Measurements from ENCODE around the gene COL8A1.

COL8A1 gene

DNA sequence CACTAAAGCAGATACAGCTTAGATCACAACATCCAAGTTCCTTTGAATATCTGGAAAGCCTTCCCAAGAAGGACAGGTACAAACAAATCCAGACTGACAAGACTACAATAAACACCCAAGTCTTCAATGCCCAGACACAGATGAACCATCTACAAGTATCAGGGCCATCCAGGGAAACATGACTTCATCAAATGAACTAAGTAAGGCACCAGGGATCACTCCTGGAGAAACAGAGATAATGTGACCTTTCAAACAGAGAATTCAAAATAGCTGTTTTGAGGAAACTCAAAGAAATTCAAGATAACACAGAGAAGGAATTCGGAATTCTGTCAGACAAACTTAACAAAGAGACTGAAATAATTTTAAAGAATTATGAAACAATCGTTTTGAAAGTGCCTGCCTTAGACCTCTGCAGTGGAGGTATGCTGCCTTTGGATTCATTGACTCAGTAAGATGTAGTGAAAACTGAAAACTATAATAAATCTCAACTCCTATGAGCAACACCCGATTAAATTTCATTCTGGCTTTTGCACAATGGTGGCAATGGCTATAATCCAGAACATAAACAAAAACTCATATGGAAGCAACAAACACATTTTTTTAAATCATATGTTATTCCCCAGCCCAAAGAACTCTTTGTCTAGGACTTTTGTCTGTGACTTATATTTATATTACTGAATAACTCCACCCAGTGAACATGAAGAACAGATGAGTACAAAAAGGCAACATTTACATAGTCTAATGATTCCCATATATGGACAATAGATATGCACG, 12.6 kb upstream of the COL8A1 start:
- H3K27ac ChIP-seq (ENCODE audit: low read length) = no peak overlapping the region
- H3K9me3 ChIP-seq (ENCODE audit: control insufficient read depth, low read depth, low read length) = no peaks in the 10 kb centered on the region
- H3K4me3 ChIP-seq (ENCODE audit: low read length) = no peak overlapping the region
- H3K27me3 ChIP-seq (ENCODE audit: control insufficient read depth, insufficient read depth, low read length) = no peaks in the 10 kb centered on the region
- no peaks in the 10 kb centered on the region for H3K36me3 ChIP-seq (ENCODE audit: control insufficient read depth, low read depth, low read length)
- no peak overlapping the region for H3K9ac ChIP-seq (ENCODE audit: low read length)
- no peaks in the 10 kb centered on the region for H3K4me1 ChIP-seq (ENCODE audit: control insufficient read depth, low read depth, low read length)

DNA sequence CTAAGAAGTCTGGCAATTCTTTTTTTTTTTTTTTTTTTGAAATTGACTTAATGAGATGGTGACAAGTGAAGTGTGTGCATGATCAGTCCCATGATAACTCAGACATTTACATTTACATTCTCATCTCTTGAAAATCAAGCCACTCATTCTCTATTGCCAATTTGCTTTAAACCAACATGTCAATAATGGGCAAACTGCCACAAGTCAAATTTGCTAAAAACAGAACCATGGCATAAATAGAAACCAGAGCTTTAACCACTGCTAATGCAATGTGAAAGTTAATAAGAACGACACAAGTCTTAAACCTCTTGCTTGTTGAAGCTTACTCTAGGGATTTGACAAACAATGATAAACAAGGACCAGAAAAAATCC, 12.0 kb upstream of the COL8A1 start:
- H3K27ac ChIP-seq (ENCODE audit: low read length) = no peak overlapping the region
- H3K4me3 ChIP-seq (ENCODE audit: low read length) = no peak overlapping the region
- H3K4me1 ChIP-seq (ENCODE audit: control insufficient read depth, low read depth, low read length) = peaks cover under 1% of the 10 kb centered on the region
- no peaks in the 10 kb centered on the region for H3K36me3 ChIP-seq (ENCODE audit: control insufficient read depth, low read depth, low read length)
- H3K9me3 ChIP-seq (ENCODE audit: control insufficient read depth, low read depth, low read length) = no peaks in the 10 kb centered on the region
- H3K9ac ChIP-seq (ENCODE audit: low read length) = no peak overlapping the region
- H3K27me3 ChIP-seq (ENCODE audit: control insufficient read depth, insufficient read depth, low read length) = no peaks in the 10 kb centered on the region

DNA sequence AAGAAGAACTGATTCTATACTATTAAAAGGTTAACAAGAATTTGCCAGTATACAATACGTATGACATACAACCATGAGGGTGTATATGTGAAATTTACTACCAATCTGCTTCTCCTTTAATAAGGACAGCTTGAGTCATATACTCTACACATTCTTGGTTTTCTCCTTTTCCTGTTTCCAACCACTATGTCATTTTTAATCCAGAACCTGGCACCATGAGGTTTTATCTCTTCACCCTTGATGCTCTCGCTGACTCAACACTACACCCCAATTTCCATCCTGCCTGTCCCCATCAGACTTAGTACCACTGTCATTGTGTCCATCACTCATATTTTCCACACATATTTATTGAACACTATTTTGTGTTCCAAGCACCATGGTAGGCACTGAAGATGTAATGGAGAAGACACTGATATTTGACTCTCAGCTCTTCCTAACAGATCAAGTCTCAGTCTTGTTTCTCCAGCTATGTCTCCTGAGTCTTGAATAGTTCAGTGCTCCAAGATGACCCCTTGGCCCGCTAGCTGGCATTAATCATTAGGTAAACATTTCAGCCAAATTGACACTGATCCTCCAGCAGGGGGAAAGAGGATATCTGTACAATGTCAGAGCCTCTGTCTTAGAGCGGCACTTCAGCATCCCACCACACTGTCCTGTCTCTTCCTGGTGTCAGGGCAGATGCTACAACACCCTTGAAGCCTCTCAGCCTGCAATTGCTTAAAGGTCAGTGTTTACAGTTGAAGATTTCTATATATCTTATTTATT, 11.2 kb upstream of the COL8A1 start:
- Histone ChIP-seq H3K27me3 (ENCODE audit: control insufficient read depth, insufficient read depth, low read length) (no peaks in the 10 kb centered on the region), H3K4me1 (ENCODE audit: control insufficient read depth, low read depth, low read length) (peaks cover 5% of the 10 kb centered on the region), H3K4me3 (ENCODE audit: low read length) (no peak overlapping the region), H3K36me3 (ENCODE audit: control insufficient read depth, low read depth, low read length) (no peaks in the 10 kb centered on the region), H3K27ac (ENCODE audit: low read length) (no peak overlapping the region), H3K9me3 (ENCODE audit: control insufficient read depth, low read depth, low read length) (no peaks in the 10 kb centered on the region), H3K9ac (ENCODE audit: low read length) (no peak overlapping the region)

DNA sequence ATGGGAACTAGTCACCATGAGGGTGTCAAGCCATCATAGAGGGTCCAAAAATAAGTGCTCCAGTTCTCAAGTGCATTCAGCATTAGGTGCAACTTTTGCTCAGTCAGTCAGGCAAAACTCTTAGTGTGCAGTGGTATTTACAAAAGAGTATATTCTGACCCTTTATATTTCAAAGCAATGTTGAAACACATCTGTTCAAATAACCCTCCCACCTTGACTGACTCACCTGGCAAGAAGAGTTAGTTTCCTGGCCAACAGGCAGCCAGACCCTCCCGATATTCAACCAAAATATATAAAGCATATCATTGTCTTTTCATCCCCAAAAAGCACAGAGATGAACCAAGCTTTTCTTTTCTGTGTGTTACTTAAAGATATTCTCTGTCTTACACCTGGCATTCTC, 7.6 kb upstream of the COL8A1 start:
- Histone ChIP-seq H3K4me3 (ENCODE audit: low read length) (no peak overlapping the region), H3K4me1 (ENCODE audit: control insufficient read depth, low read depth, low read length) (peaks cover 24% of the 10 kb centered on the region), H3K27ac (ENCODE audit: low read length) (no peak overlapping the region), H3K36me3 (ENCODE audit: control insufficient read depth, low read depth, low read length) (no peaks in the 10 kb centered on the region), H3K27me3 (ENCODE audit: control insufficient read depth, insufficient read depth, low read length) (peaks cover 12% of the 10 kb centered on the region), H3K9ac (ENCODE audit: low read length) (no peak overlapping the region), H3K9me3 (ENCODE audit: control insufficient read depth, low read depth, low read length) (no peaks in the 10 kb centered on the region)

DNA sequence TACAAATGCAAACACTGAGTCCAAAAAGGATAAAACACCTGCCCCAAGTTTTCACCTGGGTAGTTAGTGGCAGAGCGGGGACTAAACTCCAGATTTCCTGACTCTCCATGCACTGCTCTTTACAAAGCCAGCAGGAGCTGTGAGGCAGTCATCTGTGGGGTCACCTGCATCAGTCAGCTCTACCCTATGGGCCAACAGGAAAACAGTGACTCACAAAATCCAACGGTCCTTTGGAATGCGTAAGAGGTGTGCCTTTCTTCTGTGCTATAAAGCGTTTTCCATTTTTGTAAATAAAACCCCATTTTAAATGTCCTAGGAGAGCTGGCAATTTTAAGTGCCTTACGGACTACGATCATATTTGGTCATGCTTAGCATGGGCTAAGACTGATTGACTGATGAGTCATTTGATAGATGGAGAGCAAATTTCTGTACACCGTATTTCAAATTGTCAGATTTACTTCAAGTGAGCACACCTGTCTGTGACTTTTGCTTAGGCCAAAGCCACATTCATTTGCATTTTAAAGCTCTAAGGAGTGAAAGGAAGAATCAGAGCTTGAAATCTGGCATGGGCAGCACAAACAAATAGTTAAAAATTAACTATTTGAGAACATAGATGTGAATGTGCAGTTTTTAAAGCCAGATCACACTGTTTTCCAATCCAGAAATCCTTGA, 4.4 kb upstream of the COL8A1 start:
- no peak overlapping the region for H3K9ac ChIP-seq (ENCODE audit: low read length)
- H3K36me3 ChIP-seq (ENCODE audit: control insufficient read depth, low read depth, low read length) = no peaks in the 10 kb centered on the region
- no peak overlapping the region for H3K4me3 ChIP-seq (ENCODE audit: low read length)
- H3K27me3 ChIP-seq (ENCODE audit: control insufficient read depth, insufficient read depth, low read length) = peaks cover 45% of the 10 kb centered on the region
- peaks cover 39% of the 10 kb centered on the region for H3K4me1 ChIP-seq (ENCODE audit: control insufficient read depth, low read depth, low read length)
- no peaks in the 10 kb centered on the region for H3K9me3 ChIP-seq (ENCODE audit: control insufficient read depth, low read depth, low read length)
- no peak overlapping the region for H3K27ac ChIP-seq (ENCODE audit: low read length)

DNA sequence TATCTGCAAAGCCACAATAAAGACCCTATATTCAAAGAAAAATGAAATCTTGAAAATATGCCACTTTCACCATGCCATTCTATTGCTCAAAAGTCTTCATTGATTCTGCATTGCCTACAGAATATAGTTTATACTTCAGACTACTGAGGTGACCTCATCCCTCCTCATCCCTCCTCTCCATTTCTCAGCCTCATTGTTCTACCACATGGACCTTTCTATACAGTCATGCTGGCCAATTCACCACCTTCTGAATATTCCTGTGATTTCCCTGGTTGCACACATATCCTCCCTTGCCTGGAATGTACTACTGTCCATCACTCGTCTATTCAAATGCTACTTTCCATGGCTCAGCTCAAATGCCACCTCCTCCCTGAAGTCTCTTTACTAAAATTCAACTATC, 3.5 kb upstream of the COL8A1 start:
- Histone ChIP-seq H3K27me3 (ENCODE audit: control insufficient read depth, insufficient read depth, low read length) (peaks cover 53% of the 10 kb centered on the region), H3K9me3 (ENCODE audit: control insufficient read depth, low read depth, low read length) (no peaks in the 10 kb centered on the region), H3K4me3 (ENCODE audit: low read length) (no peak overlapping the region), H3K27ac (ENCODE audit: low read length) (no peak overlapping the region), H3K4me1 (ENCODE audit: control insufficient read depth, low read depth, low read length) (peaks cover 39% of the 10 kb centered on the region), H3K9ac (ENCODE audit: low read length) (no peak overlapping the region), H3K36me3 (ENCODE audit: control insufficient read depth, low read depth, low read length) (no peaks in the 10 kb centered on the region)

DNA sequence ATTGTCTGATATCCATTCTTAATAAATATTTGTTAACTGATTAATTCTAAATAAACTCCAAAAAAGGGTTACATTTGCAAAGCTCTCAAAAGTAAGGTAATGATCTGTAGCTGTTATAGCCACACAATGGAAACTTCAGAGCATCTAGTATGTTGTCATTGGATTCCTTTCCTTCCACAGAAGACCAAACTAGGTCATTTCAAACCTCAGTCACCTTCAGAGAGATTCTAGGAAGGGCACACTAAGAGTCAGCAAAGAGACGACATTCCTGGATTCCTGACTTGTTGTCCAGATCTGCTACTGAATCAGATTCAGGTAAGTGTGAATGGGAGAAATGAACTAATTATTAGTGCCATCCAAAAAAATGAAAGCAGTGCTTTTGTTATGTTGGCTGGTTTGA, 3.0 kb upstream of the COL8A1 start:
- peaks cover 39% of the 10 kb centered on the region for H3K4me1 ChIP-seq (ENCODE audit: control insufficient read depth, low read depth, low read length)
- no peak overlapping the region for H3K27ac ChIP-seq (ENCODE audit: low read length)
- no peak overlapping the region for H3K4me3 ChIP-seq (ENCODE audit: low read length)
- no peak overlapping the region for H3K9ac ChIP-seq (ENCODE audit: low read length)
- peaks cover 58% of the 10 kb centered on the region for H3K27me3 ChIP-seq (ENCODE audit: control insufficient read depth, insufficient read depth, low read length)
- H3K36me3 ChIP-seq (ENCODE audit: control insufficient read depth, low read depth, low read length) = no peaks in the 10 kb centered on the region
- H3K9me3 ChIP-seq (ENCODE audit: control insufficient read depth, low read depth, low read length) = no peaks in the 10 kb centered on the region

DNA sequence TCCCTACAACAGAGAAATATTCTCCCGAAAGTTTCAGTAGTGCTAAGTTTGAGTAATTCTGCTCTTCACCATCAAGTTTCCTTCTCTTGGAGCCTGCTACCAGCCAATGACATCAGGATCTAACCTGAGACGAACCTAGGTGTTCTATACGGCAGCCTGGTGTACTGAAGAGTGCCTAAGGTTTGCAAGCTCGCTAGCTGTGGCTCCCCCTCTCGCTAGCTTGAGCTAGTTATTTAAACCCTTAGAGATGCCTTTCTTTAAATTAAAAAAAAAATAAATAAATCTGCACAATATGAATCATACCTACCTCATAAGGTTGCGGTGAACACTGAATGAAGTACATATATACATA, 1.4 kb upstream of the COL8A1 start:
- no peak overlapping the region for H3K27ac ChIP-seq (ENCODE audit: low read length)
- peaks cover 64% of the 10 kb centered on the region for H3K27me3 ChIP-seq (ENCODE audit: control insufficient read depth, insufficient read depth, low read length)
- H3K36me3 ChIP-seq (ENCODE audit: control insufficient read depth, low read depth, low read length) = no peaks in the 10 kb centered on the region
- H3K4me1 ChIP-seq (ENCODE audit: control insufficient read depth, low read depth, low read length) = peaks cover 34% of the 10 kb centered on the region
- H3K9me3 ChIP-seq (ENCODE audit: control insufficient read depth, low read depth, low read length) = no peaks in the 10 kb centered on the region
- H3K9ac ChIP-seq (ENCODE audit: low read length) = no peak overlapping the region
- H3K4me3 ChIP-seq (ENCODE audit: low read length) = peak overlapping the region; percentile 79

DNA sequence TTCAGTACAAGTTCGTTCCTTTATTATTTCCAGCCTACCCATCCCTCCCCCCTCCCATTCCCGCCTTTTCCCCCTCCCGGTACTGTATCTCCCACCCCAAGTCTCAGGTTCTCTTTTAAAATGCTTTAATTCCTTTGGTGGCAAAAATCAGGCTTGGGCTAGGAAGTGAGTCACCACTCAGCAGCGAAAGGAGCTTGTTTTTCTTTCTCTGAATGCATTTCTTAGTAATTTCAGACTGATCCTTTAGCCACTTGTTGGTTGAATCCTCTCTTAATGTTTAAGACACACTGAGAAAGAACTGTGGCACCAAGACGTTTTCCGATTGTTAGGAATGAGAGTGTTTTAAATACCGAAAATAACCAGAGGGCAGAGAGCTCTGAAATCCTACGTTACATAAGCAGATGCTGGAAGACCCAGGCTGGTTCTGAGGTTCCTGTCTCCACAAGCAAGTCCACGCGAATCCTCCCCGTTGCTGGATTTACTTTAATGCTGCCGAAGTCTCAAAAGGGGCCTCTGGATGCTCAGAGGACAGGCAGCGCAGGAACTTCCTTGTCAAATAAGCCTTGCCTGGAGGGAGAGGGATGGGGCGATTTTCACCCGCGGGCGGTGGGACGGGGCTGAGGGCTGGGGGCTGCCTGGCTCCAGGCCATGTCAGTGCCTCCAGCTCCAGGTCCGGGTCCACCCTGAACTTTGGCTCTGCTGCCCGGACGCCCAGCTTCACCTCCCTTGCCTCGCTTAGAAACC, 854 bp upstream of the COL8A1 start:
- no peaks in the 10 kb centered on the region for H3K36me3 ChIP-seq (ENCODE audit: control insufficient read depth, low read depth, low read length)
- H3K27me3 ChIP-seq (ENCODE audit: control insufficient read depth, insufficient read depth, low read length) = peaks cover 64% of the 10 kb centered on the region
- H3K9ac ChIP-seq (ENCODE audit: low read length) = peak overlapping the region; percentile 14
- H3K4me1 ChIP-seq (ENCODE audit: control insufficient read depth, low read depth, low read length) = peaks cover 34% of the 10 kb centered on the region
- peak overlapping the region; percentile 79 for H3K4me3 ChIP-seq (ENCODE audit: low read length)
- no peak overlapping the region for H3K27ac ChIP-seq (ENCODE audit: low read length)
- no peaks in the 10 kb centered on the region for H3K9me3 ChIP-seq (ENCODE audit: control insufficient read depth, low read depth, low read length)

DNA sequence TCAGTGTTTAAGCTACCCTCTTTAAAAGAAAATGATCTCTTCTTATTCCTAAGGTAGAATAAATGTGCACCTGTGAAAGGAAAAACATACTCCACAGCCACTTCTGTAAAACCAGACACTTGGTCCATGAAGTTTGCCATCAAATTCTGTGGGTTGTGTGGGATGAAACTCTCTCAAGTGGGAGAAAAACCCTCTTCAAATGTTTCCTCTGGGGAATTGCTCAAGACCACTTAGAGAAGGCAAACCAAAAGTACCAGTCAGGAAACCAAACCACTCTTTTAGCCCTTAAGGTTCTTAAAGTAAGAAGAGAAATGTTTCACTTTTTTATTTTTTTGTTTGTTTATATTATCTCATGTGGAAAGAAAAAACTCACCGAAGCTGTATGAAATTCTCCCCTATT, 1.2 kb downstream of the COL8A1 start:
- H3K36me3 ChIP-seq (ENCODE audit: control insufficient read depth, low read depth, low read length) = no peaks in the 10 kb centered on the region
- no peaks in the 10 kb centered on the region for H3K9me3 ChIP-seq (ENCODE audit: control insufficient read depth, low read depth, low read length)
- H3K4me1 ChIP-seq (ENCODE audit: control insufficient read depth, low read depth, low read length) = peaks cover 15% of the 10 kb centered on the region
- H3K27ac ChIP-seq (ENCODE audit: low read length) = no peak overlapping the region
- no peak overlapping the region for H3K9ac ChIP-seq (ENCODE audit: low read length)
- H3K27me3 ChIP-seq (ENCODE audit: control insufficient read depth, insufficient read depth, low read length) = peaks cover 64% of the 10 kb centered on the region
- H3K4me3 ChIP-seq (ENCODE audit: low read length) = no peak overlapping the region

DNA sequence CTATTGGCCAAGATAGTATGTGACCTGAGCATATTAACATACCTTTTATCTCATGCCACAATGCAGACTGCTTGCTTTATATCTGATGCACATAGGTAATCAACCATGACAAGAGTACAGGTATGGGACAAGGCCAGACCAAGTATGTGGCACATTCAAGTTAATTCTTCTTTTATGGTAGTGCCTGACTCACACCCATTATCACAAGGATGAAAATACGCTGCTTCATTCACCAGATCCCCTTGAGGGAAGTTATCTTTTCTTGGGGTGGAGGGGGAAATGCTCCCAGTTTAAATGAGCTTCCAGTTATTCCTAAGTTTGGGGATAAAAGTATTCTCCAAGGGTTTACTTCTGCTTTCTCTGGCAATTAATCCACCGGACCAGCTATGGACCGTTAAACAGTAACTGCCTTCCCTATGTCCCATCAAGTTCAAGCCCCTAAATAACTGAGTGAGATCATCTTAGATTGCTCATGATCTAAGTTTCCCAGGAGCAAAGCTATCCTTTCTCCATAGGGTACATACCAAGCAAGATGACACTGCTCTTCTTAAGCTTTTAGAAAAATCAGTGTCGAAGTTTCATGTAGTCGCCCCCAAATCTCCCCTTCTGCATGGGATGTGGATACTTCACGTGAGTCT, 1.9 kb downstream of the COL8A1 start:
- Histone ChIP-seq H3K9ac (ENCODE audit: low read length) (no peak overlapping the region), H3K27ac (ENCODE audit: low read length) (no peak overlapping the region), H3K4me3 (ENCODE audit: low read length) (no peak overlapping the region), H3K4me1 (ENCODE audit: control insufficient read depth, low read depth, low read length) (peaks cover 15% of the 10 kb centered on the region), H3K27me3 (ENCODE audit: control insufficient read depth, insufficient read depth, low read length) (peaks cover 57% of the 10 kb centered on the region), H3K9me3 (ENCODE audit: control insufficient read depth, low read depth, low read length) (no peaks in the 10 kb centered on the region), H3K36me3 (ENCODE audit: control insufficient read depth, low read depth, low read length) (no peaks in the 10 kb centered on the region)
